Raji (cell line): ENCODE data around the gene MS4A12.

Experiments used
- POLR2A ChIP-seq: IDR thresholded peaks from 2 replicates; pipeline ENCODE4 v1.6.1; 2011; ENCODE audit warnings: low read depth, low read length, control low read depth; ENCODE audit not compliant: insufficient read depth

Gene MS4A12, protein sequence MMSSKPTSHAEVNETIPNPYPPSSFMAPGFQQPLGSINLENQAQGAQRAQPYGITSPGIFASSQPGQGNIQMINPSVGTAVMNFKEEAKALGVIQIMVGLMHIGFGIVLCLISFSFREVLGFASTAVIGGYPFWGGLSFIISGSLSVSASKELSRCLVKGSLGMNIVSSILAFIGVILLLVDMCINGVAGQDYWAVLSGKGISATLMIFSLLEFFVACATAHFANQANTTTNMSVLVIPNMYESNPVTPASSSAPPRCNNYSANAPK

DNA sequence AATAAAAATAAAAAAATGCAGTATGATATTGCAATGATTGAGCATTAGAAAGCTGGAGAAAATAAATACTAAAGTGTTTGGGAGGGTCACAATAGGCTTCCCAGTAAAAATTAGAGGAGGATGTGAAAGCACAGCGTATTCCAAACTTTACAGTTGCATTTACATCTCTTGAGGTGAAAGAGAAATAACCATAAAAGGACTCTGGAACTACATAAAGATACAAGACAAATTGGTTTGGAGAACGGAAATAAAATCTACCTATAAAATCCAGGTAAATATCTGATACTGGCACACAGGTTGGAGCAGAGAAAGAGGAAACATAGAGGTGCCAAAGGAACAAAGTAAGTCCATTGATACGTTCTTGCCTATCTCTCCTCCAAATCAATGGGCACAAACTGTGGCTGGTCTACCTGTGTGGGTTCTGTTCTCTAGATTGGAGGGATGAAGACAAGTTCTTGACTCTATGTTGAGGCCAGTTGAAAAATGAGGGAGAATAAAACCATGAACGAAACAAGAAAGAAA, at the start of gene MS4A12:
Gene MS4A12 (plus strand): TSS at position 291 of the 522 bp plus-strand sequence. CDS start 4,541 bp downstream, outside the sequence.
- TF ChIP-seq POLR2A, result no peak

- TF ChIP-seq POLR2A, result no peak
Observed at GRCh38 chr11:60447070-60447469, 45.5 kb upstream of the MS4A12 start.

GRCh38 chr11:60447846-60448245, 44.7 kb upstream of the MS4A12 start:
- no peak for TF ChIP-seq POLR2A

GRCh38 chr11:60454212-60454611, 38.4 kb upstream of the MS4A12 start:
- TF ChIP-seq POLR2A, result no peak

DNA sequence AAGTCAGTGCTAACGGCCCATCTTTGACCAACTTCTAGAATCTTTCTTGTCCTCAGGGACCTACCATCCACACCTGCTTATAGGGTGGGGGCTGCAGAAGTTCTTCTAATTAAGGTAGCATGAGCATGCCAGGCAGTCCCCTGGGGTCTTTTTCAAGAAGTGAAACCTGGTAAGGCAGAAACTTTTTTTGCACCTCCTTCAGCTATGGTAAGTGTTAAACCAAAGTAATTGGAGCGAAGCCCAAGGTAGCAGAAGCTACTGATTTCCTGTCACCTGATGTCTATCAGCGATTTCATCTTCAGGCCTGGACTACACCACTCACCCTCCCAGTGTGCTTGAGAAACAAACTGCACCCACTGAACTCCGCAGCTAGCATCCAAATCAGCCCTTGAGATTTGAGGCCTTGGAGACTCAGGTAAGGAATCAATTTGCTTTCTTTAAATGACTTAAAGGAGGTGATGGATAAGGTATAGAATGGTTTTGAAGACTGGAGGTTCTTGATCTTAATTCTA, 37.0 kb upstream of the MS4A12 start, which contains the start of gene MS4A1:
Gene MS4A1 (plus strand): TSS at position 317 of the 512 bp plus-strand sequence. CDS start 6,528 bp downstream, outside the sequence.
- TF ChIP-seq POLR2A, result peak; percentile 93

GRCh38 chr11:60457576-60457975, 35.0 kb upstream of the MS4A12 start:
- peak; percentile 67 for TF ChIP-seq POLR2A

GRCh38 chr11:60459345-60459744, 33.2 kb upstream of the MS4A12 start:
- TF ChIP-seq POLR2A, result no peak

GRCh38 chr11:60468829-60469228, 23.7 kb upstream of the MS4A12 start:
- TF ChIP-seq POLR2A, result no peak

DNA sequence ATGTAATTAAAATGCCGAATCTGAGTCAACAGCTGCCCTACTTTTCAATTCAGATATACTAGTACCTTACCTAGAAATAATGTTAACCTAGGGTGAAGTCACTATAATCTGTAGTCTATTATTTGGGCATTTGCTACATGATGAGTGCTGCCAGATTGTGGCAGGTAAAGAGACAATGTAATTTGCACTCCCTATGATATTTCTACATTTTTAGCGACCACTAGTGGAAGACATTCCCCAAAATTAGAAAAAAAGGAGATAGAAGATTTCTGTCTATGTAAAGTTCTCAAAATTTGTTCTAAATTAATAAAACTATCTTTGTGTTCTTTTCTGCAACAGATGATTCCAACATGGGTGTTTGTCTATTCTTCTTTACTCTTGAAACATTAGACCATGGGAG, 22.9 kb upstream of the MS4A12 start:
- no peak for TF ChIP-seq POLR2A

- TF ChIP-seq POLR2A, result no peak
Observed at GRCh38 chr11:60477035-60477445, 15.5 kb upstream of the MS4A12 start.

DNA sequence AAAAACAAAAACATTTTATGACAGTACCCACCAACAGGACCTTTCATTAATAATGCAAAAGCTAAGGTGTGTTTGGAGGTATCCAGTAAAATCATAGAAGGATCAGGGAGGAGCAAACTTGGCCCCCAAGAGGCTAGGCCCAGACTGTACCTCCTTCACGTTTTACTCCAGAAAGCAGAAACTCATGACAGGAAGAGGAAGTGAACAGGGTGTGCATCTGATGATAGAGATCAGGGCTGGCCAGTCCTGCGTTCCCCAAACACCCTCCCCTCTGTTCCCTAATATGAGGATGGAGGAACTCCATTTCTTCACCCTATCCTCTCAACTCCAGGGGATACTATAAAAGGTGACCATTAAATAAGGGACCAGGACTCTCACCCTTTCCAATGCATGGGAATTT, 10.2 kb upstream of the MS4A12 start:
- TF ChIP-seq POLR2A, result 0 out of 2 replicates have a peak, but pooled peaks have one; percentile 25

- TF ChIP-seq POLR2A, result no peak
Observed at GRCh38 chr11:60485987-60486386, 6.6 kb upstream of the MS4A12 start.

DNA sequence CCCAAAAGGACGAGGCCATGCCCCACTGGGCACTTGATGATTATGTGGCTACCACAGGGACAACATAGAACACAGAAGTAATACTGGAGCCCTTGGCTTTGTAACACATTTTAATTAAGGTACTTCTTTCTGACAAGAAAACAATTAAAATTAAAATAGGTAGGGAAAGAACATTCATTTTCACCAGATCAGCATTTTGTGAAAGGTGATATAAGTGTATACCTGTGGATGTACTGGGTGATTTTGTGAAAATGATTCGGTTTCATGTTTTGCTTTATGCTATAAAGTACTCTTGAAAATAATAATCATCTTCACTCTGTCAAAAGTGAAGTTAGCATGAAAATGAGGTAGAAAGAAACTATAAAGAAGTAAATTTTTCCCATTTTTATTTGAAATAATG, 876 bp downstream of the MS4A12 start:
- TF ChIP-seq POLR2A, result no peak

DNA sequence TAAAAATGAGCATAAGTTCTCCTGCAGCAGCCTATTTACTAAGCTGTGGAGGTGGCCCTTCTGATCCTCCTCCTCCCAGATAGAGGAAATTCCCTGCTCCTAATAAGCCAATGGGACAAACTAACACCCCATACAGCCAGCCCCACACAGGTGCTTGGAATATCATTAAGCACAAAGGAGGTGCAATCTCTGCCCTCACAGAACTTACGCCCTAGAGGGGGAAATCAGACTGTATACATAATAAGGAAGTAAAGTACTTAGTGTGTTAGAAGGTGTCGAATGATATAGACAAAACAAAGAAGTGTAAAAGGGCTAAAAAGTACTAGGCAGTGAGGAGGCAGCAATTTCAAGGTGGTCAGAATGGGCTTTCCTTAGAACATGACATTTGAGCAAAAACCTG, 5.8 kb downstream of the MS4A12 start:
- no peak for TF ChIP-seq POLR2A

GRCh38 chr11:60498853-60499252, 6.3 kb downstream of the MS4A12 start:
- TF ChIP-seq POLR2A, result no peak

DNA sequence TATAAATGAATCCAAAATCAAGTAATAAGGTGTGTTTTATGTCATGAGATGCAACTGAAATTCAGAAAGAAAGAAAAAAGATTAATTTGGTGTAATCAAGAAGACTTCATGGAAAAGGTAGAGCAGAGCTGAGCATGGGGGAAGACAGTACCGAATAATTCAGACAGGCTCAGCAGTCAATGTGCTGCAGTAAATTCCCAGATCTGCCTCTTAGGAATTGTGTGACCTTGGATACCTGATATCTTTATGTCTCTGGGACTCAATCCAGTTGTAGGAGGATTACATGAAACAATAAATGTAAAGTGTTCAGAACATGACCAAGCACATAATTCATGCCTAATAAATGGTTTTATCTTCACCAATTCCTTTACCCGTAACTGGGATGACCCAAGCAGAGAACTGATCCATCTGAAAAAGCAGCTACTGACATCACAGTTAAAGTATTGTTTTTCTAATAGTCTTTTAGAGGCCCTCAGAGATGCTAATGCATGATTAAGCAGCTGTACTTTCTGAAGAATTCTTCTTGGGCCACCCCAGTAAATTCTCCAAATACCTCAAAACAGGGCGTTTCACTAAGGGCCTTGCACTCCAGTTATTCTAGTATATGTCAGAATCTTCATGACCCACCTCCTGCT, 7.8 kb downstream of the MS4A12 start:
- no peak for TF ChIP-seq POLR2A
